GM20000 (cell line): ENCODE data around the gene ADAMTSL3.

ENCODE experiments used
- DNase-seq: peaks from one replicate; pipeline ENCODE4 v3.0.0; 2012; ENCODE audit warnings: low spot score
- TF ChIP-seq, protein P1 (sequence below): IDR thresholded peaks from 2 replicates; pipeline ENCODE4 v1.5.1; 2012; ENCODE audit warnings: mild to moderate bottlenecking, control low read depth; ENCODE audit errors: extremely low read depth, missing control alignments

ADAMTSL3 gene

DNA sequence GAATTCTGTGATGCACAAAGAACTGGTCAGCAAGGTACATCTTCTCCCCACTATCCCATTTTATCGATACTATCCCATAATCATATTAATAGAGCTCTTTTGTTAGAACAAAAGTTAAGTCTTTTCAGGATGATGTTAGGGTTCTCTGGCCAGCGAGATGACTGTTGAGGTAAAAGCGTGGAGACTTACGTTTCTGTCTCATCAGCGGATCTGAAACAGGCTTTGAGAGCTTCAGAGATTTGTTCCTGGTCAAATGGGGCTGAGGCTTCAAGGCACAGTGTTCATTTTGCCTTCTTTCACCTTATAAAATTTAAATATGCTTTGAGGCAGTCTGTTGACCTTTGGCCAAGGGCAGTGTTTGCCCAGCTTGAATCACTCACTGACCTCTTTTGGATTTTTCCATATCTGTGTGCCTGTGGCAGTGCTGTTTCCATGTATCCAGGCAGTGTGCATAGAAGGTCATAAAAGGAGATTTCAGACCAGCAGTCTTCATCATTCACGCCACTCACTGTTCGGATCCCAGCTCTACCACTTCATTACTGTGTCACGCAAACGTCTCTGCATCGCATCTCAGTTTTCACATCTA, 3.1 kb downstream of the ADAMTSL3 start:
- TF ChIP-seq, protein P1, sequence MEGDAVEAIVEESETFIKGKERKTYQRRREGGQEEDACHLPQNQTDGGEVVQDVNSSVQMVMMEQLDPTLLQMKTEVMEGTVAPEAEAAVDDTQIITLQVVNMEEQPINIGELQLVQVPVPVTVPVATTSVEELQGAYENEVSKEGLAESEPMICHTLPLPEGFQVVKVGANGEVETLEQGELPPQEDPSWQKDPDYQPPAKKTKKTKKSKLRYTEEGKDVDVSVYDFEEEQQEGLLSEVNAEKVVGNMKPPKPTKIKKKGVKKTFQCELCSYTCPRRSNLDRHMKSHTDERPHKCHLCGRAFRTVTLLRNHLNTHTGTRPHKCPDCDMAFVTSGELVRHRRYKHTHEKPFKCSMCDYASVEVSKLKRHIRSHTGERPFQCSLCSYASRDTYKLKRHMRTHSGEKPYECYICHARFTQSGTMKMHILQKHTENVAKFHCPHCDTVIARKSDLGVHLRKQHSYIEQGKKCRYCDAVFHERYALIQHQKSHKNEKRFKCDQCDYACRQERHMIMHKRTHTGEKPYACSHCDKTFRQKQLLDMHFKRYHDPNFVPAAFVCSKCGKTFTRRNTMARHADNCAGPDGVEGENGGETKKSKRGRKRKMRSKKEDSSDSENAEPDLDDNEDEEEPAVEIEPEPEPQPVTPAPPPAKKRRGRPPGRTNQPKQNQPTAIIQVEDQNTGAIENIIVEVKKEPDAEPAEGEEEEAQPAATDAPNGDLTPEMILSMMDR: no peak

DNA sequence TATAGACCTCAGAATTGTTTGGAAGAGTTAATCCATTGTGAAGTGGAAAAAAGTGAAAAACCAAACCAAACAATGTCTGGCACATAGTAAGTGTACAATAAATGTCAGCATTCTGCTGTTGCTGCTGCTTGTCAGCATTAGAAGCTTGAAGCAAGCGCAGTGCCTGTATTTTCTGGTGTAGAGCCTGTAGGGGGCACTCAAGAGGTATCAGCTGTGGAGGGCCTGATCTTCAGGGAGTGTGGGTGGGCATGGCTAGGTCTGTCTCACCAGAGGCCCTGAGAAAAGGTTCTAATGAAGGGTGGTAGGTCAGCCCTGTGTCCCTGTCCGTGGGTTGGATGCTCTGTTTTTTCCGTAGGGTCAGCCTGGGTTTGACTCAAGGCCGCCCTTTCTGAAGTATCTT, 3.6 kb downstream of the ADAMTSL3 start:
- DNase-seq: no peak
- TF ChIP-seq, protein P1: no peak

More for the DNA sequence above, 3.1 kb downstream of the ADAMTSL3 start:
- DNase-seq: no peak

- no peak for DNase-seq
- TF ChIP-seq, protein P1: no peak
These were observed 4.8 kb downstream of the ADAMTSL3 start for GRCh38 chr15:83658430-83659416.

DNA sequence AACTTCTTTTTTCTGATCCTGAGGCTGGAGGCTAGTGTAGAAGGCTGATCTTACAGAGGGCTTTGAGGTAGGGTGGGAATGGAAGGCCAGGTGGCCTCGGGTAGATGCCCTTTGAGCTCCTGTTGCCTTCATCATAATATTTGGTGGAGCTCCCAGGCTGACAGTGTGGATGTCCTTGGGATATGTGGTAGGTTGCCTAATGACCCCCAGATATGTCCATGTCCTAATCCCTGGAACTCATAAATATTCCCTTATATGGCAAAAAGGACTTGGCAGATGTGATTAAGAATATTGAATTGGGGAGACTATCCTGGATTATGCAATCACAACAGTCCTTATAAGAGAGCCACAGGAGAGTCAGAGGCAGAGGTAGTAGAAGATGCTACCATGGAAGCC, 5.5 kb downstream of the ADAMTSL3 start:
- TF ChIP-seq, protein P1: no peak
- DNase-seq: no peak

DNA sequence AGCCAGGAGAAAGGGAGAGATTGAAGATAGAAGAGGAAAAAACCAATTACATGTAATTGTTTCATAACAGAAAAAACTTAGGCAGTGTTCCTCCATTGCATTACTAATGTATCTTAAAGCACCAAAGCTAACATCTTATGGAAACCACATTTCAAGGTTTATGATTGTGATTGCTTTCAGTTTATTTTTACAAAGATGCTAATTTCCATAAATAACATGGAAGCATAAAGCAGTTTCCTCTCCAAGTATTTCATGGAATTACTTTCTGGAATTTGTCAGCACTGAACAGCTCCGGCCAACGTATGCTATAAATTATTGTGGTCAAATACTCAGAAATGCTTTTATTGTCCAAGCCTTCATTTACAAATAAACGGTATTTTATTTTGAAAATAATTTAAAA, 11.6 kb downstream of the ADAMTSL3 start:
- TF ChIP-seq, protein P1: no peak
- no peak for DNase-seq

DNA sequence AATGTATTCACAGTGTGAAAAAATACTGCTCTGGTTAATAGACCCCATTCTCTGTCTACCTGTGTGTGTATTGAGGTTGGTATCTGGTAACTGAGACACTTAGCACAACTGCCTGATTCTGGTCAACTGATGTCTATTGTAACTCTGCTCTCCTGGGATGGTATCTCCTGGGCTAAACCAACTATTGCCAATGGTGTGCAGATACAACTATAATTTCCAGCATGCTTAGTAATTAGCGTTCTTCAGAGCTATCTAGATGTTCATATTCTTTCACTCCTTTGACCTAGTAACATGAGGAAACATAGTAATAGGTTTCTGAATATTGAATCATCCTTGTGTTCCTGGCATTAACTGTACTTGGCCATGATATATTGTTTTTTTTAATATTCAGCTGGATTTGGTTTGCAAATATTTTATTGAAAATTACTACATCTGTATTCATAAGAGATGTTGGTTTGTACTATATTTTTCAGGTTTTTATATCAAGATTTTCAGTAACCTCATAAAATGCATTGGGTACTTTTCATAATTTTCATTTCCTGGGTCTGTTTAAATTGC, 16.8 kb downstream of the ADAMTSL3 start:
- TF ChIP-seq, protein P1: no peak
- no peak for DNase-seq

GRCh38 chr15:83671603-83672002, 17.7 kb downstream of the ADAMTSL3 start:
- no peak for DNase-seq
- TF ChIP-seq, protein P1: no peak
